GM12873 (cell line): ENCODE measurements around the gene ZNF407.

Source experiments
- TF ChIP-seq, protein P1 (sequence below): IDR thresholded peaks from 2 replicates; pipeline ENCODE4 v1.5.1; 2012; ENCODE audit warnings: low read depth, mild to moderate bottlenecking, moderate library complexity, low read length, control low read depth; ENCODE audit not compliant: insufficient read depth; ENCODE audit errors: missing control alignments

ZNF407 gene

DNA sequence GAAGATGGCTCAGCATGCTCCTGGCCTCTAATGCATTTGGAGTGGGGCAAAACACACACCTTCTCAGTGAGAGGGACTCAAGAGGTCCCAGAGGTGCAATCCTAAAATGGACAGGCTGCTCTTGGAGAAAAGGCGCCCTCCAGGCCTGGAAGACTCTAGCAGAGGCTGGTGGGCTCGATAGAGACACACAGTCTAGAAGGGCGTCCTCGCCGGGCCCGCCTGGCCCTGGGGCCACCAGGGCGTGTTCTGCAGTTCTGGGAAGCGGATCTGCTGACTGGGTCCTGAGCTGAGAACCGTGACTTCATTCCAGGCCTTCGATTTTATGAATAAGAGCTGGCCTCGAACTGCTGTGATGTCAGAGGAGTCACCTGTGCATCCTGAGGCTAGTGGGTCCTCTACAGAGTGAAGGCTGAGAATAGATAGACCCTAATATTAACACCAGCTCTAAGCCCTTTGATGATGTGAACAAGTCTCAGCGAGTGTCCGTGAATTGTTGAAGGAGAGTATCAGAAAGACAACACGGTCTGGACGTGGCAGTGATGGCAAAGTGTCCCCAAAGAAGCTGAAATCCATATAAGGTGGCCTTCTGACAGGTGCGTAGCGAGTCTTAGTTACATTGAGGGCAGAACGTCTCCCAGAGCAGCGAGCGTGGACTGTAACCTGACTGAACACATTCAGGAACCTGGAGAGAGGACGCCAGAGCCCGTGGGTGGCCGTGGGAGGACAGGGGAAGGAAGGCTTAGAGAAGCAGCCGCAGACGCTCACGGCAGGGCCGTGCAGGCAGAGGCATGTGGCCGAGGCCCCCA lies 474.4 kb downstream of the ZNF407 start:
- TF ChIP-seq, protein P1, sequence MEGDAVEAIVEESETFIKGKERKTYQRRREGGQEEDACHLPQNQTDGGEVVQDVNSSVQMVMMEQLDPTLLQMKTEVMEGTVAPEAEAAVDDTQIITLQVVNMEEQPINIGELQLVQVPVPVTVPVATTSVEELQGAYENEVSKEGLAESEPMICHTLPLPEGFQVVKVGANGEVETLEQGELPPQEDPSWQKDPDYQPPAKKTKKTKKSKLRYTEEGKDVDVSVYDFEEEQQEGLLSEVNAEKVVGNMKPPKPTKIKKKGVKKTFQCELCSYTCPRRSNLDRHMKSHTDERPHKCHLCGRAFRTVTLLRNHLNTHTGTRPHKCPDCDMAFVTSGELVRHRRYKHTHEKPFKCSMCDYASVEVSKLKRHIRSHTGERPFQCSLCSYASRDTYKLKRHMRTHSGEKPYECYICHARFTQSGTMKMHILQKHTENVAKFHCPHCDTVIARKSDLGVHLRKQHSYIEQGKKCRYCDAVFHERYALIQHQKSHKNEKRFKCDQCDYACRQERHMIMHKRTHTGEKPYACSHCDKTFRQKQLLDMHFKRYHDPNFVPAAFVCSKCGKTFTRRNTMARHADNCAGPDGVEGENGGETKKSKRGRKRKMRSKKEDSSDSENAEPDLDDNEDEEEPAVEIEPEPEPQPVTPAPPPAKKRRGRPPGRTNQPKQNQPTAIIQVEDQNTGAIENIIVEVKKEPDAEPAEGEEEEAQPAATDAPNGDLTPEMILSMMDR = no peak

DNA sequence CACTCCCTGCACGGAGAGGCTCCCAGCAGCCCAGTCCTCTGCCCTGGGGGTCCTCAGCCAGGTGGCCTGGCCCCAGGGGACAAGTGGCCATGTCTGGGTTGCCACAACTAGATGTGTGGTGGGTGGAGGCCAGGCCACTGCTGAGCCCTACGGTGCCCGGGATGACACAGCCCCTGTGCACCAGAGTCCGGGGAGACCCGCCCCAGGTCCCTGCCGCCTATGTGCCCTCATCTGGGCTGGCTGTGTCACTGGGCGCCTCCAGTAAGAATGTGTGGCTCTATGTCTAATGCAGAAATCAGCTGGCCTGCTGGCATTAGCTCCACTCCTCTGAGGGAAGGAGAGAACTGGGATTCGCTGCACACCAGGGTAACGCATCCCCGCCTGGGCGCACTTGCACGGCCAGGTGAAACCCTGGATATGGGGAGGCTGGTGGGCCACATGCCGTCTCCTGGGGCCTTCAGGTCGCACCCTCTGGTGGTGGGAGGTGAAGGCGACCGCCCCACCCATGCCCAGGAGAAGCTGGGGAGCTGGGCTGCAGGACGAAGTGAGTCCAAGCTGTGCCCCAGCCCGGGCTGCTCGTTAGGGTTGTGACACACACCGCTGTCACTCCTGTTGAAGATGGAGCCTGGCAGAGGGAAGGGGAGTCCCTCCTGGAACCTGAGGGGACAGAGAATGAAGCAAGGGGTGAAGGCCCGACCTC lies 475.2 kb downstream of the ZNF407 start:
- TF ChIP-seq, protein P1 = no peak

DNA sequence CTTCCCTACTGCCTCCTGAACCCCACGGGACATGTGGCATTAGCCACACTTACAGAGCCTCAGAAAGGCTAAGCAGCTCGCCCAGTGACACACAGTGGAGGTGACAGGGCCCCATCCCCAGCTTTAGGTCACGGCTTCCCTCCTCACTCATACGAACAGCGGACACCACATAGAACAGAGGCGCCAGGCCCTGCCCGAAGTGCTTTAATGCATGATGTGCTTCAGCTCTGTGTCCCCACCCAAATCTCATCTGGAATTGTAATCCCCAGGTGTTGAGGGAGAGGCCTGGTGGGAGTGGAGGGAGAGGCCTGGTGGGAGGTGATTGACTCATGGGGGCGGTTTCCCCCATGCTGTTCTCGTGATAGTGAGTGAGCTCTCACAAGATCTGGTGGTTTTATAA lies 476.0 kb downstream of the ZNF407 start:
- TF ChIP-seq, protein P1 = no peak

DNA sequence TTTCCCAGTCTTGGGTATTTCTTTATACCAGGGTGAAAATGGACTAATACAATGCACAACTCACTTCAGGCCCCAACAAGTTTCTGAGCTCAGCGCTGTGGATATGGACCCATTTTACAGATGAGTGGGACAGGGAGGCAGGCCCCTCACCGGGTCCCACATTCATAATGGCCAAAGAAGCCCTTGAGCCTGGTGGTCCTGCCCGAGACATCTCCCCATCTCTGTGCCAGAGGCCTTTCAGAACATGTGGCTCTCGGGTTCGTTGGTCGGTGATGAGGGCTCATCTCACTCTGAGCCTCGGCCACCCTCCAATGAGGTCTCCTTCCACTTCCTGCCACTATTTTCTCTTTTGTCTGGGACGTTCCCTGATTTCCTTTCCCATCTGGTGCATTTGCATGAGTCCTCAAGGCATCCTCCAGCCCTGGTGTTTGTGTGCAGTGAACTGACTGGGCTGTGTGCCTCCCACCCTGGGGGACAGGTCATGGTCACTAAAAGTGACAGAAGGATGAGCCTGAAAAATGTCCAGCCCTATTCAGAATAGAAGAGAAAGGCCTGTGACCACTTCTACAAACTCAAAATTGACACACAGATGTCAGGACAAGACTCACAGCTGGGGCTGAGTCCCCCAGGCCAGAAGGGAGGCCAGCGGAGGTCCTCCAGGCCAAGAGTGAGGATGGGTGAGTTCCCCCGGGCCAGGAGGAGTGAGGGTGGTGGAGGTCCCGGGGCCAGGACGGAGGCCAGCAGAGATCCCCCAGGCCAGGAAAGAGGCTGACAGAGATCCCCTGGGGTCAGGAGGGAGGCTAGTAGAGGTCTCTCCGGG lies 476.7 kb downstream of the ZNF407 start:
- TF ChIP-seq, protein P1 = no peak

DNA sequence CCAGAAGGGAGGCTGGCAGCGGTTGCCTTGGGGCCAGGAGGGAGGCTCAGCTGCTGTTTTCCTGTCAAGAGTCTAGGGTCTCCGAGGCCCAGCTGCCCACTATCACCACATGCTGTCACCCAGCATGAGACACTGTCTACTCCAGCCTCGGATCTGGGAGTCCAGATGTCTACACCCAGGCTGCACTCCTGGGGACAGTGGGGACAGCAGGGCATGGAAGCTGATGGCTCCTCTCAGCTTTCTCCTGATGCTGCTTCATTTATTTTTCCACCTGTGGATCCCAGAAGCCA lies 477.3 kb downstream of the ZNF407 start:
- TF ChIP-seq, protein P1 = no peak

DNA sequence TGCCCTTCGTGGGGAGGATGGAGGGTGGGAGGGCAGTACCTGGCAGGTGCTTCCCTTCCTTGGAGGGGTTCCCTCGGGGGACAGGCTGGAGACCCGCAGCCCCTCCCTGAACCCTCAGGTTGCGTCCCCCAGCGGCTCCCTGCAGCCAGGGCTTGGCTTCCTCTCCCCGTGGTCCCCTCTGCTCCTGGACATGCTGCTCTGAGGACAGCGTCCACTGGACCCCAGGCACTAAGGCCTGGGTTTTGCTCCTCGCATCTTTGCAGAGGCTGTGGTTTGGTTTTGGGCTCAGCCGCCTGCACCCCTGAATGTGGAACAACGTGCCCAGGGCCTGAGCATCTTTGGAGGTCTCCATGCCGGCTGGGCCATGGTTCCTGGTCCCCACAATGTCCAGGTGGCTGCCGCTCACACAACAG lies 477.8 kb downstream of the ZNF407 start:
- TF ChIP-seq, protein P1 = no peak

DNA sequence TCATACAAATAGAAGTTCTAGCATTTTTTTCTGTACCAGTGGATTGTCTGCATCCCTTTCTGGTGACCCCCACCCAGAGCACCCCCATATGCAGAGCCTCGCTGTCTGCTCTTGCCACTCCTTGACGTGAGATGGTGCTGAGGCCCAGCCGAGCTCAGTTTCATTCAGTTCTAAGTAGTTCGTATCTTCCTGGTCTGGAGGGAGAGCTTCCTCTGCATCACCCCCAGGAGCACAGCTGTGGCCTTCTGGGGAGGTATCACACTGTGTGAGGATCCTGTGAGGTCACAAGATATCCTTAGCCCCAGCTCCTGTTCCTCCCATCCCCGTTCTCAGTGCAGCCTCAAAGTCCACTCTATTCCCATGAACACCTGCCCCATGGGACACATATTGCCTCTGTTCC lies 478.6 kb downstream of the ZNF407 start:
- TF ChIP-seq, protein P1 = no peak
